Raji (cell line): ENCODE data around the gene VSIG10.

ENCODE experiments used
- POLR2A ChIP-seq: IDR thresholded peaks from 2 replicates; pipeline ENCODE4 v1.6.1; 2011; ENCODE audit warnings: low read depth, low read length, control low read depth; ENCODE audit not compliant: insufficient read depth

The VSIG10 gene

GRCh38 chr12:118053071-118053985 lies 50.5 kb downstream of the VSIG10 start:
- no peak for TF ChIP-seq POLR2A

GRCh38 chr12:118052324-118053070 lies 51.3 kb downstream of the VSIG10 start:
- no peak for TF ChIP-seq POLR2A

- no peak for TF ChIP-seq POLR2A
Measured at GRCh38 chr12:118050972-118051910, 52.6 kb downstream of the VSIG10 start.

GRCh38 chr12:118046430-118046829 lies 57.4 kb downstream of the VSIG10 start:
- TF ChIP-seq POLR2A: no peak

GRCh38 chr12:118044577-118044976 lies 59.2 kb downstream of the VSIG10 start:
- TF ChIP-seq POLR2A: no peak

GRCh38 chr12:118044075-118044474 lies 59.7 kb downstream of the VSIG10 start:
- no peak for TF ChIP-seq POLR2A

GRCh38 chr12:118042091-118042490 lies 61.7 kb downstream of the VSIG10 start:
- no peak for TF ChIP-seq POLR2A

GRCh38 chr12:118038137-118038536 lies 65.7 kb downstream of the VSIG10 start:
- no peak for TF ChIP-seq POLR2A

- no peak for TF ChIP-seq POLR2A
Measured at GRCh38 chr12:118036672-118037411, 67.0 kb downstream of the VSIG10 start.

- TF ChIP-seq POLR2A: no peak
Measured at GRCh38 chr12:118035190-118036041, 68.4 kb downstream of the VSIG10 start.

GRCh38 chr12:118034429-118035189 lies 69.2 kb downstream of the VSIG10 start:
- TF ChIP-seq POLR2A: no peak

- no peak for TF ChIP-seq POLR2A
Measured at GRCh38 chr12:118033902-118034301, 69.9 kb downstream of the VSIG10 start.

GRCh38 chr12:118033323-118033722 lies 70.5 kb downstream of the VSIG10 start:
- TF ChIP-seq POLR2A: no peak
